Activated gamma-delta T cell treated with anti-CD3 and anti-CD28 coated beads, Interleukin-2, amount 50 U/mL, for 16 hours (primary cell): ENCODE measurements around the gene YWHAE.
"Not testable (repeated sequence)": the region's sequence is repeated elsewhere in the genome, so short reads cannot be mapped to it uniquely, and the experiment has no call there.

Experiments
- DNase-seq: peaks from one replicate; pipeline ENCODE4 v3.0.0-alpha.2; 2020; ENCODE audit warnings: low read depth

The YWHAE gene

DNA sequence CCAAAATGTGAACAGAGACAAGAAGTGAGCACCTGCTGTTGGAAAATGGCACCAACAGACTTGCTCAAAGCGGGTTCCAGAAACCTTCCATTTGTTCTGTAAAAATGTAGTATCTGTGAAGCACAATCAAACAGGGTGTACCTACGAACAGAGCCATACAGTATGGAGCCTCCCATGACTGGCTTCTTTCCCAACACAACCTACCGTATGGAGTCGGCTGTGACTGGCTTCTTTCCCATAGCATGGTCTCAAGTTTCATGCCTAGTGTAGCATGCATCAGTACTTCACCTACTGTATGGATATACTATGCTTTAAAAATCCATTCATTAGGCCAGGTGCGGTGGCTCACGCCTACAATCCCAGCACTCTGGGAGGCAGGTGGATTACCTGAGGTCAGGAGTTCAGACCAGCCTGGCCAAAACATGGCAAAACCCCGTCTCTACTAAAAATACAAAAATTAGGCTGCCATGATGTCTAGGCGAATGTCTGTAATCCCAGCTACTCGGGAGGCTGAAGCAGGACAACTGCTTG, 26.2 kb downstream of the YWHAE start:
- no peak for DNase-seq

DNA sequence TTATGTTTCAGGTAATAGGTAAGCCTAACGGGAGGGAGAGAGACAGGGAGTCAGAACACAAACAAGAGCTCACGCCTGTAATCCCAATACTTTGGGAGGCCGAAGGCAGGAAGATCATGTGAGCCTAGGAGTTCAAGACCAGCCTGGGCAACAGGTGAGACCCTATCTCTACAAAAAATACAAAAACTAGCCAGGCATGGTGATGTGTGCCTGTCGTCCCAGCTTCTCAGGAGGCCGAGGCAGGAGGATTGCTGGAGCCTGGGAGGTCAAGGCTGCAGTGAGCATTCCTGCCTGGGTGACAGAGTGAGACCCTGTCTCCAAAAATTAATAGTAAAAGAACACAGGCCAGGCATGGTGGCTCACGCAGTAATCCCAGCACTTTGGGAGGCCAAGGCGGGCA, 27.4 kb downstream of the YWHAE start:
- DNase-seq: no peak

DNA sequence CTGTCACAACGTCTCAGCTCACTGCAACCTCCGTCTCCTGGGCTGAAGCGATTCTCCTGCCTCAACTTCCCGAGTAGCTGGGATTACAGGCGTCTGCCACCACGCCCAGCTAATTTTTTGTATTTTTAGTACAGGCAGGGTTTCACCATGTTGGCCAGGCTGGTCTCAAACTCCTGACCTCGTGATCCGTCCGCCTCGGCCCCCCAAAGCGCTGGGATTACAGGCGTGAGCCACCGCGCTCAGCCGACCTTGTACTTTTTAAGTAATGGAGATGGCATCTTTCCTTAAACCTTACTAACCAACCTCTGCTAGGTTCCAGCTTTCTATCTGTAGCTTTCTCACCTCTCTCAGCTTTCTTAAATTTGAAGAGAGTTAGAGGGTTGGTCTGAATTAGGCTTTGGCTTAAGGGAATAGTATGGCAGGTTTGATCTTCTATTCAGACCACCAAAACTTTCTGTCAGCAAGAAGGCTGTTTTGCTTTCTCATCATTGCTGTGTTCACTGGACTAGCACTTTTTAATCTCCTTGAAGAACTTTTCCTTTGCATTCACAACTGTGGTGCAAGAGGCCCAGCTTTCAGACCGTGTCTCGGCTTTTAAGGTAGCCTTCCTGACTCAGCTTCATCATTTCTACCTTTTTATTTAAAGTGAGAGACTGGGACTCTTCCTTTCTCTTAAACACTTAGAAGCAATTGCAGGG, 28.0 kb downstream of the YWHAE start:
- no peak for DNase-seq

DNA sequence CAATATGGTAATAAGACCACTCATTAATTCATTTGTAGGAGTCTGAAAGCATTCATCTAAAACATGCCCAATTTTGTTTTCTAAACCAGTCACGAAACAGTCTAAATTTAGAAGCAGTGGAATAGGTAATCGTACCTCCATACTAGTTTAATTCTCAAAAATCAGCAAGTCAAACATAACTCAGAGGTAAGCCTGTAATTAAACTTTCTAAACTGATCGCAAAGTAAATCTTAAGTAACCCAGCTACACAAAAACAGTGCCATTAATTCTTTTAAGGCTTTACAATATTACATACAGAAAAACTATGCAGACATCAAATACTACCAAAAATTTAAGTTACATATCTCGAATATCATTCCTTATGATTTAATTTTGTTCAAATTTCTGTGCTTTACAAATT, 31.4 kb downstream of the YWHAE start:
- DNase-seq: no peak

DNA sequence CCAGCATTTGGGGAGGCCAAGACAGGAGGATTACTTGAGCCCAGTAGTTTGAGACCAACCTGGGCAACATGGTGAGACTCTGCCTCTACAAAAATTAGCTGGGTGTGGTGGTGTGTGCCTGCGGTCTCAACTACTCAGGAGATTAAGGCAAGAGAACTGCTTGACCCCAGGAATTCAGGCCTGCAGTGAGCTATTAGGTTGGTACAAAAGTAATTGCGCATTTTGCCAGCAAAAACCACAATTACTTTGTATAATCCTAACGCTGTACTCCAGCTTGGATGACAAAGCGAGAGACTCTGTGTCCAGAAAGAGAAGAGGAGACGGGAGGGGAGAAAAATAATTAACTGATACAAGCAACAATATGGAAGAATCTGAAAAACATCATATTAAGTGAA, 32.7 kb downstream of the YWHAE start:
- no peak for DNase-seq

DNA sequence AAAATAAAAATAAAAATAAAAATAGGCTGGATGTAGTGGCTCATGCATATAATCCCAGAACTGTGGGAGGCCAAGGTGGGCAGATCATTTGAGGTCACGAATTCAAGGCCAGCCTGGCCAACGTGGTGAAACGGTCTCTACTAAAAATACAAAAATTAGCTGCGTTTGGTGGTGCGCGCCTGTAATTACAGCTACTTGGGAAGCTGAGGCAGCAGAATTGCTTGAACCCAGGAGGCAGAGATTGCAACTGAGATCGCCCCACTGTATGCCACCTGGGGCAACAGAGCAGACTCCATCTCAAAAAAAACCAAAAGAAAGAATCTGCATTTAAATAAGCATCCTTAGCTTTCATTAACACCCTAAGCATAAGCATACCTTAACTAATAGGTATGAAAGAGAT, 33.8 kb downstream of the YWHAE start:
- DNase-seq: no peak

DNA sequence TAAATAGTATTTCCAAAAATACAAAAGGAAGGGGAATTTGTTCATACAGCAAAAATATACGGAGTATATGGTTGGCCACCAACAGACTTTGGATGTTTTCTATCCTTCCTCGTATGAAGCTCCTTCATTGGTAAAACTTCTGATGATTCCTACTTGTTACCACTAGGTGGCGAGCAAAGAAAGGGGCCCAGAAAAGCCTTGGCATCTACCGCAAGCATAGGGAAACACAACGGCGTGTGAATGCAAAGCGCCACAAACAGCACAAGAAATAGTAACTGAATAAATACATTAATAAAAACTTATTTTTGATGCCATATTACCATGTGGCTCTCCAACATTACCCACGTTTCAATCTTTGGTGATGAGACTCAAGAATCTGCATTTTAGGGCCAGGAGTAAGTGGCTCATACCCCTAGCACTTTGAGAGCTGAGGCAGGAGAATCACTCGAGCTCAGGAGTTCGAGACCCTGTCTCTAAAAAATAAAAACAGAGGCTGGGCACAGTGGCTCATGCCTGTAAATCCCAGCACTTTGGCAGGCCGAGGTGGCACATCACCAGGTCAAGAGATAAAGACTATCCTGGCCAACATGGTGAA, 34.5 kb downstream of the YWHAE start:
- DNase-seq: peak; percentile 36

DNA sequence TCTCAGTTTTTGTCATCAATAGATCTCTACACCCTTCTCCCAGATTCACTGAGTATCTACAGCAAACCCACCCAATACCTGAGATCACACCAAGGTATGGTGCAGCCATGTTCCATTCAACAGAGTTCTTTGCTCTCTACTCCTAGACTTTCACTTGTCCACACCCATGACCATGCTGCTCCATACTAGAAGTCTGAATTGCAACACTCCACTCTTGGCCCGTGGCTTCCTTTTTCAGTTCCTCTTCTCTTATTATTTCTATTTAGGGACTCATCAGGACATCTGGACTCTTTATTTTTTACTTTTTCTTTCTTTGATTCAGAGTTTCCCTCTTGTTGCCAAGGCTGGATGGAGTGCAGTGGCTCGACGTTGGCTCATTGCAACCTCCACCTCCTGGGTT, 37.1 kb downstream of the YWHAE start:
- DNase-seq: no peak

DNA sequence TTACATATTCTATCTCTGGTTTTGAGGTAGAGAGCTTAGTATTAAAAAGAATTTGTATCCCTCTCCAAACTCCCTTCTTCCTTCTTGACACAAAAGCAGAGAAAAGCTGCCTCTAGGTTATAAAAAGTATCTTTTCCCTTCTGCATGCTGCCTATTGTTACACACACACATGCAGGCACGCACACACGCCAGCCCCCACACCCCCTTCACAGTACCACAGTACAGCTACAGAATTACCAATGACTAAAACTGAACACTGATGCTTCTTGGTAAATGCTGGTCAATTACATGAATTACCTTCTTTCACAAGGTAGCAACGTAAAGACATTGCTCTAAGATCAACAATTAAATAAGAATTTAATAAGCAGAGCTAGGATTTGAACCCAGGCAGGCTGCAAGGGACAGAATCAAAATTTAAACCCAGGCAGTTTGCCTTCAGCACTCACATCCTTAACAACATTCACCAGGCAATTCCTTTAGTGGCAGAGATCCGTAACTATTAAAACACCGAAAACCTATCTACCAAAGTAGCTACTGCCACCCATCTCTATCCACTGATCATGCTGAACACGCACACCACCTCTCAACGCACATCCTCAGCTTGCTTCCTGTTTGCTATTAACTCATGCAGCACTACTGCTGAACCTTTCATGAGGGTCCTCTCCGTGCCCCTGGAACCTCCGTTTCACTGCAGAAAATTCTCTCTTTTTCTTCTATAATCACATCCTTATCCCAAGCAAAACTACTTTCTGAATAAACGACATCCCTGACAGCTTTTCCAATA, 37.8 kb downstream of the YWHAE start:
- DNase-seq: no peak

DNA sequence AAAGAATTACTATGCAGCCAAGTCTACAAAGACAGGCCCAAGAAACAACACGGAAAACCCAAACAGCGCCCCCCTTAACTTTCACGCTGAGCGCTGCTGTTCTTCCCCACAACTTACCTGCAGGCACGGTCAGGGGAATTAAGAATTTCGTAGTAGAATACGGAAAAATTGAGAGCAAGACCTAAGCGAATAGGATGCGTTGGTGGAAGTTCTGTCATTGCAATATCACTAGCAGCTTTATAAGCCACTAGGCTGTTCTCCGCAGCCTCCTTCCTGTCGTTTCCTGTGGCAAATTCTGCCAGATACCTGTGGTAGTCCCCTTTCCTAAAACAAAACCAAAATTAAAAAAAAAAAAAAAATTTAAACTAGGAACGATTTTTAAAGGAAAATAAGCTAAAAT, 39.0 kb downstream of the YWHAE start:
- no peak for DNase-seq

DNA sequence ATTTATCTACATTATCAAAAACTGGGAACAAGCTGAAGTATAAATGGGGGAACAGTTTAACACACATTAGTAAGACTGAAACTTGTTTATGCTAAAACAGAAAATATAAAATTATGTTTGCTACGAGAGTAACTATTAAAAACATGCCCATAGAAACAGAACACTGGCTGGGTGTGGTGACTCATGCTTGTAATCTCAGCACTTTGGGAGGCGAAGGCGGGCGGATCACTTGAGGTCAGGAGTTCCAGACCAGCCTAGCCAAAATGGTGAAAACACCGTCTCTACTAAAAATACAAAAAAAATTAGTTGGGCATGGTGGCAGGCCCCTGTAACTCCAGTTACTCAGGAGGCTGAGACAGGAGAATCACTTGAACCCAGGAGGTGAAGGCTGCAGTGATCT, 39.7 kb downstream of the YWHAE start:
- not testable (repeated sequence) for DNase-seq

DNA sequence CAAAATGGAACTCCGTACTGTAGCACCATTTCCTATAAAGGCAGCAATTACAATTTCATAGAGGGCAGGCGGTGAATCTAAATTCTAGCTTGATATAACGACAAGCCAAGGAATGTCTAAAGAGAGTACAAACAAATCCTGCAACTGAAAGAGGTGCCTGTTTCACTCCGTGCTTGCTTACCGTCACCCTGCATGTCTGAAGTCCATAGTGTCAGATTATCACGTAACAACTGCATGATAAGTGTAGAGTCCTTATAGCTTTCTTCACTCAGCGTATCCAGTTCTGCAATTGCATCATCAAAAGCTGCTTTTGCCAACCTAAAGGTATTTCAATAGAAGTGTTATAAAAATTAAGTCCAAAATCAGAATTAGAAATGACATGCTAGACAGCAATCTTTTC, 46.0 kb downstream of the YWHAE start:
- no peak for DNase-seq

DNA sequence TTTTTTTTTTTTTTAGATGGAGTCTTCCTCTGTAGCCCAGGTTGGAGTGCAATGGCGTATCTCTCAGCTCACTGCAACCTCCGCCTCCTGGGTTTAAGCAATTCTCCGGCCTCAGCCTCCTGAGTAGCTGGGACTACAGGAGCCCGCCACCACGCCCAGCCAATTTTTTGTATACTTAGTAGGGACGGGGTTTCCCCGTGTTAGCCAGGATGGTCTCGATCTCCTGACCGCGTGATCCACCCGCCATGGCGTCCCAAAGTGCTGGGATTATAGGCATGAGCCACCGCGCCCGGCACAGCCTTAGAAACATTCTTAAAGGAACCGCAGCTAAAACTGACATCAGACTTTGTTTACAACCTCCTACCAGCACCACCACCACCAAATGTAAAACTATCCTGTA, 47.5 kb downstream of the YWHAE start:
- not testable (repeated sequence) for DNase-seq

DNA sequence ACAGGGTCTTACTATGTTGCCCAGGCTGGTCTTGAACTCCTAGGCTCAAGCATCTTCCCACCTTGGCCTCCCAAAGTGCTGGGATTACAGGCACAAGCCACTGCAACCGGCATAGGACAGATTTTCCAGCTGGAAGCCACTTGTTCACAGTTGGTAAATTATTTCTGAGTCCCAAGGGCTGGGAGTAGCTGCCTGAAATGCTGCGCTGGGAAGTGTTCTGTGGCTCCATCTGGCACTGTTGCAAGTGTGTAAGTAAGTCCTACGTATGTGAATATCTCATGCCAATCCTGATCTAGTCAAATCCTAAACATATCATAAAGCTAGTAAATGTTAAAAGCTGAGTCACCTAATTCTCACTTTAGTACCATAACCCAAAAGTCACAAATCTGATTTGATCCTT, 48.1 kb downstream of the YWHAE start:
- DNase-seq: no peak

DNA sequence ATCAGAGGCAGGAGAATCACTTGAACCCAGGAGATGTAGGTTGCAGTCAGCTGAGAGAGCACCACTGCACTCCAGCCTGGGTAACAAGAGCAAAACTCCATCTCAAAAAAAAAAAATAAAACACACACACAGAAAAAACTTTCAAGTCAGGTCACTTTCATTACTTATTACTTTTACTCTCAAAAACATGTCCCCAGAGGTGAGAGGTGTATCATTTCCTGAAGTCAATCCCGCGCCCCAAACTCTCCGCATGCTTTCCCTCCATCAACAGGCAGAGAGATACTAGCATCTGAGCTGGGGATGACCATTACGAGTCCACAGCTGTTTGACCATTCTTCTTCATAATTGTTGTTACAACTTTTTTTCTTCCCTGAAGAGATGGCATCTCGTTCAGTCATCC, 48.7 kb downstream of the YWHAE start:
- no peak for DNase-seq

DNA sequence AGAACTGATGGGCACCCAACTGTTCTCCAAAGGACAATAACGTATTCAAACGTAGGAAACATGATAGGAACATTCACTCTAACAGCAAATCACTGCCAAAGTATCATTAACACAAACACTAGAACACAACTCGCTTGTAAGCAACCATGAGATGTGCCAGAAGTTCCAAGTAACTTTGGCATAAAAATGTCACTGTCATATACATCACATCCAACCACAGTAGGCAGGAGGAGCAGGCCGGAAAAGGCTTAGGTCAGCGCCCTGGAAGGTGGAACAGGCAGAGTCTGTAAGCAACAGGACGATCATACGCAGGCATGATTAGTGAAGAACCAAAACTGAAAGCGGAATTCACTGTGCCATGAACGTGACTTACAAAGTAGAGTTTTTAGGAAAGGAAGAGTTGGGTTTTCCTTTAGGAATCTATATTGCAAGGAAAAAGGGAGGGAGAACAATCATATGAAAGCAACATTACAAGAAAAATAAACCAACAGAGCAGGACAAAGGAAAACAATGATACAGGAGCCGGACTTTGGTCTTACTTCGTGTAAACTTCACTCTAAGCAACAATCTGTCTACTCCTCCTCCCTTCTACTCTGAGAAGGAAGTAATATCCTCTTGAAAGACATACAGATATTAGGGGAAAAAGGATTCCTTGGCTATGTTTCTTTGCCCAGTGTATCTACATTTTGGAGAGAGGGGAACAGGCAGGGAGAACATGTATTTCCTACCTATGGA, 52.3 kb downstream of the YWHAE start:
- no peak for DNase-seq

DNA sequence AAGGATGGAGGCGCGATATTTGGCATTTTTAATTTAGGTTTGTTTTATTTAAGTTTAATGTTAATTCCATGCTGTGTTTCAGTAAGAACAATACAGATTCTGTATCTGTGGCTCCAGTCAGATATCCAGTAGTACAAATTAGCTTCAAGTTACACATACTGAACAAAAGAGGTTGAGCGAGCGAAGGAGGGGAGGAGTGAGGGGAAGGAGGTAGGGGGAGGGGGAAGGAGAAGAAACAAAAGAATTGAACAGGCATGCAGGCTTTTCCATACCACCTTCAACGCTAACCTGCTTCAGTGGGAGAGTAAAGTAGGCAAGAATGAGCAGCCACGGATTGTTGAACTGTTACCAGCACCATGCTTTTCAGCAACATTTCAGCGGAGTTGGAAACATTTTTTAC, 55.5 kb downstream of the YWHAE start:
- DNase-seq: no peak

DNA sequence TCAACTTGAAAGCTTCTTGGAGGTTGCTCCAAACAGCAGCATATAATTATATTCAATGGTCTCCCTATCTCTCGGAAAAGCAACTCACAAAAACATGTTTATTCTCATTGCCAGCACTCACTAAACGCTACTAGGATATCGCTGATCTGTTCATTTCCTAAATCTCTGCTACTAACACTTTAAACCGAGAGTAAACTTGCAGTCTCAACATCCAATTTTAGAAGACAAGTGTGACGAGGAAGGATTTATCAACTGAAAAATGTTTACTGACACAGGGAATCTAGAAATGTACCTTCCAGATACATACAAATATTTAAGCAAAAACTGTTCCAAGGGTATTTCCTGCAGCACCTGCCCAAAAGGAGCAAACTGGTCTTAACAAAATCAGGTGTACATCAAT, 56.5 kb downstream of the YWHAE start:
- no peak for DNase-seq

DNA sequence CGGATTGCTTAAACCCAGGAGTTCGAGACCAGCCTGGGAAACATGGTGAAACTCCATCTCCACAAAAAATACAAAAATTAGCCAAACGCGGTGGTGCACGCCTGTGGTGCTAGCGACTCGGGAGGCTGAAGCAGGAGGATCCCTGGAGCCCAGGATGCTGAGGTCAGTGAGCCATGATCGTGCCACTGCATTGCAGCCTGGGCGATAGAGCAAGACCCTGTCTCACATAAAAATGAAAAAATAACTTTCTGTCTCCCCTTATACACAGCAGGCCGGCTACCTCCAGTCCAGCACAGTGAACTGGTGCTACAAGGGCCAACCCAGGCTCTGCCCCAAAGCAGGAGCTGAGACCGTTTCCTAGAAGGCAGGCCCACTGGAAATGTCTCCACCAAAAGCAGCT, 59.7 kb downstream of the YWHAE start:
- DNase-seq: no peak

DNA sequence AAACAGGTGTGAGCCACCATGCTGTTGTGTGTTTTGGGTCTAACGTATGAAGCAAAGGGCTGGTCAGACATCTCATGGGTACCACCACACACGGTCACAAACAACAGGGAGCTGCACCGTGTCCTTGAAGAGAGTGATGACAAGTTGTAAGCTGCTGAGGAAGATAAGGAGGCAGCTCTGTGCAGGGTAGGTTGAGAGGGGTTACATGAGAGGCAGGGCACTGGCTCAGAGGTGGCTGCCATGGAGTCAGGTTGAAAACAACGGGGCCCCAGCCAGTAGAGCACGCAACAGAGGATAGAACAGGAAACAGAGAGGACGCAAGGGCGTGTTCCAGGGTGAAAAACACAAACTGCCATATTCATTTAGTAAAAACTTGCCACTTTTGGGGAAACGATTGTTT, 68.3 kb downstream of the YWHAE start:
- no peak for DNase-seq

DNA sequence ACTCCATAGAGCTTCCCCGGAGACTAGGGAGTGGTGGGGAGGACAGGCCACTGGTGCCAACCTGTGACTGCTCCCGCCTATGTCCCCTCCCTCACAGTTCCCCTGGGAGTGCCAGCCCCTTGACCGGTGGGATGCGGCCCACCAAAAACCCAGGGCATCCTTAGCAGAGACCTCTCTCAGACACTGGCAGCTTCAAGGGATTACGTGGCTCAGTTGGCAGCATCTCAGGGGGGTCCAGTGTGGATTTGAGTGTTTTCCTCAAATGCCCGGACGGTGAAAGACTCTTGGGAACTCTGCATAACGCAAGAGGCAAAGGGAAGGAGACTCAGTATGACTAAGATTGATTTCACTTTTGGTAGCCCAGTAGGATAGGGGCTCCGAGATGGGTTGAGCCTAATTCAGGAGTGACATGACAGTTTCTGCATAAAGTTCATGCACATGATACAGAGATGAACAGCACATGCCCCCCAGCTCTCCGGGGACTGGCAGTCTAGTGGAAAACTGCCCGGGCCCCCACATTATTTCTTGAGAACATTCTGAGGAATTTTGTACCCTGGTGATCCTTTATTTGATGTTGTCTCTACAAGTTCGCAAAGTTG, 70.2 kb downstream of the YWHAE start:
- DNase-seq: no peak

DNA sequence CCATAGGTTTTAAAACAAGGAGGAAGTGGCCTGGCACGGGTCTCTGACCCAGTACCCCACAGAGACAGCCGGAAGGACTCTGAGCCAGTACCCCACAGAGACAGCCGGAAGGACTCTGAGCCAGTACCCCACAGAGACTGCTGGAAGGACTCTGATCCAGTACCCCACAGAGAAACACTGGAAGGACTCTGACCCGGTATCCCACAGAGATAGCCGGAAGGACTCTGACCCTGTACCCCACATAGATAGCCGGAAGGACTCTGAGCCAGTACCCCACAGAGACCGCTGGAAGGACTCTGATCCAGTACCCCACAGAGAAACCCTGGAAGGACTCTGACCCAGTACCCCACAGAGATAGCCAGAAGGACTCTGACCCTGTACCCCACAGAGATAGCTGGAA, 71.6 kb downstream of the YWHAE start:
- DNase-seq: no peak
